HepG2 (cell line): ENCODE data around the gene BCL7A. TPM values are rescaled to one million over a fixed set of nuclear protein-coding genes. Genes with fewer than 3 reads are reported as not detected.

Experiments used
- HNRNPLL ChIP-seq: fragments of 200-400 bp; formaldehyde crosslinking; IDR thresholded peaks from 2 replicates; pipeline ENCODE4 v1.6.1; 2017; ENCODE audit warnings: mild to moderate bottlenecking, low read depth, low read length; ENCODE audit not compliant: poor library complexity, severe bottlenecking
- MAFF ChIP-seq: IDR thresholded peaks from 2 replicates; pipeline ENCODE4 v1.6.1; 2011; ENCODE audit warnings: low read depth, low read length, improper control_type of control experiment
- MXI1 ChIP-seq: IDR thresholded peaks from 3 replicates; pipeline ENCODE4 v1.6.1; 2012; ENCODE audit warnings: low read depth, low read length, inconsistent platforms, borderline replicate concordance
- NFYC ChIP-seq: IDR thresholded peaks from 2 replicates; pipeline ENCODE4 v1.6.1; 2016; ENCODE audit warnings: missing genetic modification reagents, missing compliant biosample characterization
- POLR2AphosphoS5 ChIP-seq: IDR thresholded peaks from 2 replicates; pipeline ENCODE4 v1.6.1; 2012; ENCODE audit warnings: low read depth, low read length
- RERE ChIP-seq: IDR thresholded peaks from 2 replicates; pipeline ENCODE4 v1.6.1; 2016; ENCODE audit warnings: low read depth, missing genetic modification reagents, missing compliant biosample characterization
- ZBTB2 ChIP-seq: sonication (generic); formaldehyde crosslinking; IDR thresholded peaks from 2 replicates; pipeline ENCODE4 v1.8.0; 2022; ENCODE audit warnings: low read depth, missing genetic modification reagents
- ZNF326 ChIP-seq: sonication (generic); formaldehyde crosslinking; IDR thresholded peaks from 2 replicates; pipeline ENCODE4 v1.4.0; 2020; ENCODE audit warnings: missing genetic modification reagents, borderline replicate concordance
- ZNF7 ChIP-seq: IDR thresholded peaks from 2 replicates; pipeline ENCODE4 v1.6.1; 2016; ENCODE audit warnings: missing biosample characterization, missing genetic modification reagents
- ZNF777 ChIP-seq: sonication (generic); formaldehyde crosslinking; IDR thresholded peaks from 2 replicates; pipeline ENCODE4 v1.4.0; 2020; ENCODE audit warnings: missing genetic modification reagents
- polyA plus RNA-seq, 8 experiments: library from polyadenylated mRNA; depleted of rRNA in 3 of 8; stranded (reverse) in 7 of 8; unstranded in 1 of 8; fragments of >200 nt; fragmentation: Illumina TruSeq in 4 of 8; extraction: Trizol in 4 of 8; gene quantifications; 2 replicates each; pipeline versions ENCODE4 v1.2.1 to v1.2.3, GENCODE V29; 2011 to 2016; ENCODE audit warnings: low read depth in 4 of 8, missing spikeins in 1 of 8, mixed read lengths in 1 of 8; ENCODE audit not compliant: insufficient read depth in 1 of 8
- total RNA-seq, 5 experiments: library from RNA; depleted of rRNA; stranded (reverse); fragments of >200 nt; fragmentation: Illumina TruSeq; extraction: Trizol; gene quantifications; 2 replicates each; pipeline ENCODE4 v1.2.3, GENCODE V29; 2016; ENCODE audit warnings: low read depth in 1 of 5
- TF ChIP-seq, protein P1 (sequence below): sonication (generic); formaldehyde crosslinking; conservative IDR thresholded peaks from 2 replicates; pipeline ENCODE4 v1.8.1; 2023; ENCODE audit warnings: missing genetic modification reagents
- TF ChIP-seq, protein P2 (sequence below): sonication (generic); formaldehyde crosslinking; IDR thresholded peaks from 2 replicates; pipeline ENCODE4 v1.4.0; 2020; ENCODE audit warnings: missing genetic modification reagents
- TF ChIP-seq, protein P3 (sequence below): sonication (generic); formaldehyde crosslinking; IDR thresholded peaks from 2 replicates; pipeline ENCODE4 v1.8.1; 2023; ENCODE audit warnings: mild to moderate bottlenecking, missing genetic modification reagents, borderline replicate concordance
- TF ChIP-seq, protein P4 (sequence below): sonication (generic); formaldehyde crosslinking; IDR thresholded peaks from 2 replicates; pipeline ENCODE4 v1.4.0; 2020; ENCODE audit warnings: low read depth, missing genetic modification reagents

BCL7A gene
- total and polyA plus RNA-seq, 2 of the 13 experiments (the other 11 are each of a cell fraction or from before 2014, with no cell fraction given), result 4.1 to 6.2 TPM

DNA sequence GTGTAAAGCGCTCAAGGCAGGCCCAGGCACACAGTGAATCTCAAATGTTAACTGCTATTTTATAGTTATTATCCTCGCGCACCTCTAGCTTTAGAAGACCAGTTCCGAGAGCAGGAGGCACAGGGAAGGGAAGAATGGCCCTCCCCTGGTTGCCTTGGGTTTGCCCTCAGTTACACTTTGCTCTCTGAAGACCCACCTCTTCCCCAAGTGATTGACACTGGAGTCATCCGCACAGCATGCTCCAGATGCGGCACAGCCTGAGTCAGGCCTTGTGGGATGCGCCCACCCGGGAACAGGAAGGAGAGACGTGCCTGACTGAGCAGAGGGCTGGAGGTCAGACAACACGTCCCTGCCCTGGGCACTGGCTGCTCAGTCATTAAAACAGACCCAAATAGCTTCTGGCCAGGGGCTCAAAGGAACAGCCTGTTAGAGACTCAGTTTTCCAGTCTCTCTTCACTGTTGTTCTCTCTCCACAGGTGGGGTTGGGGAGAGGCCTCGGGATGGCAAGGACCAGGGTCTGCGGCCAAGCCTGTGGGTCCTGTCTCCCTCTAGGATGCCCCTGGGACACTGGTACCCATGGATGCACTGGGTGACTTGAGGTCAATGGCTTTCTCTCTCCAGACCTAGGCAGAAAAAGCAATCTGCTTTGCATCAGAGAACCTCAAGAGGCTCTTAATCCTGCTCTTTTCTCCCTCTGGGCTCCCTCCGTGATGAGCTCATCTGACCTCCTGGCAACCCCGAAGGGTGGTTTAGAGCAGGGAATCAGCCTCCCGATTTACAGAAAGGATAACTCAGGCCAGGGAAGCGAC, 43.3 kb downstream of the BCL7A start (continued):
- TF ChIP-seq RERE (CRISPR knock-in tag) (no peak), MAFF (no peak), POLR2AphosphoS5 (peak; percentile 31; the same call in 1 of the 2 replicates), NFYC (CRISPR knock-in tag) (peak; percentile 78), ZNF7 (CRISPR knock-in tag) (no peak), HNRNPLL (no peak), ZNF326 (CRISPR knock-in tag) (no peak), MXI1 (peak; percentile 48; the same call in 1 of the 3 replicates), ZNF777 (CRISPR knock-in tag) (no peak), ZBTB2 (no peak)
- TF ChIP-seq, protein P1, sequence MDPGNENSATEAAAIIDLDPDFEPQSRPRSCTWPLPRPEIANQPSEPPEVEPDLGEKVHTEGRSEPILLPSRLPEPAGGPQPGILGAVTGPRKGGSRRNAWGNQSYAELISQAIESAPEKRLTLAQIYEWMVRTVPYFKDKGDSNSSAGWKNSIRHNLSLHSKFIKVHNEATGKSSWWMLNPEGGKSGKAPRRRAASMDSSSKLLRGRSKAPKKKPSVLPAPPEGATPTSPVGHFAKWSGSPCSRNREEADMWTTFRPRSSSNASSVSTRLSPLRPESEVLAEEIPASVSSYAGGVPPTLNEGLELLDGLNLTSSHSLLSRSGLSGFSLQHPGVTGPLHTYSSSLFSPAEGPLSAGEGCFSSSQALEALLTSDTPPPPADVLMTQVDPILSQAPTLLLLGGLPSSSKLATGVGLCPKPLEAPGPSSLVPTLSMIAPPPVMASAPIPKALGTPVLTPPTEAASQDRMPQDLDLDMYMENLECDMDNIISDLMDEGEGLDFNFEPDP, result no peak
- TF ChIP-seq, protein P2, sequence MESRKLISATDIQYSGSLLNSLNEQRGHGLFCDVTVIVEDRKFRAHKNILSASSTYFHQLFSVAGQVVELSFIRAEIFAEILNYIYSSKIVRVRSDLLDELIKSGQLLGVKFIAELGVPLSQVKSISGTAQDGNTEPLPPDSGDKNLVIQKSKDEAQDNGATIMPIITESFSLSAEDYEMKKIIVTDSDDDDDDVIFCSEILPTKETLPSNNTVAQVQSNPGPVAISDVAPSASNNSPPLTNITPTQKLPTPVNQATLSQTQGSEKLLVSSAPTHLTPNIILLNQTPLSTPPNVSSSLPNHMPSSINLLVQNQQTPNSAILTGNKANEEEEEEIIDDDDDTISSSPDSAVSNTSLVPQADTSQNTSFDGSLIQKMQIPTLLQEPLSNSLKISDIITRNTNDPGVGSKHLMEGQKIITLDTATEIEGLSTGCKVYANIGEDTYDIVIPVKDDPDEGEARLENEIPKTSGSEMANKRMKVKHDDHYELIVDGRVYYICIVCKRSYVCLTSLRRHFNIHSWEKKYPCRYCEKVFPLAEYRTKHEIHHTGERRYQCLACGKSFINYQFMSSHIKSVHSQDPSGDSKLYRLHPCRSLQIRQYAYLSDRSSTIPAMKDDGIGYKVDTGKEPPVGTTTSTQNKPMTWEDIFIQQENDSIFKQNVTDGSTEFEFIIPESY (CRISPR knock-in tag), result no peak
- TF ChIP-seq, protein P3, sequence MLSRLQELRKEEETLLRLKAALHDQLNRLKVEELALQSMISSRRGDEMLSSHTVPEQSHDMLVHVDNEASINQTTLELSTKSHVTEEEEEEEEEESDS (CRISPR knock-in tag), result no peak
- TF ChIP-seq, protein P4, sequence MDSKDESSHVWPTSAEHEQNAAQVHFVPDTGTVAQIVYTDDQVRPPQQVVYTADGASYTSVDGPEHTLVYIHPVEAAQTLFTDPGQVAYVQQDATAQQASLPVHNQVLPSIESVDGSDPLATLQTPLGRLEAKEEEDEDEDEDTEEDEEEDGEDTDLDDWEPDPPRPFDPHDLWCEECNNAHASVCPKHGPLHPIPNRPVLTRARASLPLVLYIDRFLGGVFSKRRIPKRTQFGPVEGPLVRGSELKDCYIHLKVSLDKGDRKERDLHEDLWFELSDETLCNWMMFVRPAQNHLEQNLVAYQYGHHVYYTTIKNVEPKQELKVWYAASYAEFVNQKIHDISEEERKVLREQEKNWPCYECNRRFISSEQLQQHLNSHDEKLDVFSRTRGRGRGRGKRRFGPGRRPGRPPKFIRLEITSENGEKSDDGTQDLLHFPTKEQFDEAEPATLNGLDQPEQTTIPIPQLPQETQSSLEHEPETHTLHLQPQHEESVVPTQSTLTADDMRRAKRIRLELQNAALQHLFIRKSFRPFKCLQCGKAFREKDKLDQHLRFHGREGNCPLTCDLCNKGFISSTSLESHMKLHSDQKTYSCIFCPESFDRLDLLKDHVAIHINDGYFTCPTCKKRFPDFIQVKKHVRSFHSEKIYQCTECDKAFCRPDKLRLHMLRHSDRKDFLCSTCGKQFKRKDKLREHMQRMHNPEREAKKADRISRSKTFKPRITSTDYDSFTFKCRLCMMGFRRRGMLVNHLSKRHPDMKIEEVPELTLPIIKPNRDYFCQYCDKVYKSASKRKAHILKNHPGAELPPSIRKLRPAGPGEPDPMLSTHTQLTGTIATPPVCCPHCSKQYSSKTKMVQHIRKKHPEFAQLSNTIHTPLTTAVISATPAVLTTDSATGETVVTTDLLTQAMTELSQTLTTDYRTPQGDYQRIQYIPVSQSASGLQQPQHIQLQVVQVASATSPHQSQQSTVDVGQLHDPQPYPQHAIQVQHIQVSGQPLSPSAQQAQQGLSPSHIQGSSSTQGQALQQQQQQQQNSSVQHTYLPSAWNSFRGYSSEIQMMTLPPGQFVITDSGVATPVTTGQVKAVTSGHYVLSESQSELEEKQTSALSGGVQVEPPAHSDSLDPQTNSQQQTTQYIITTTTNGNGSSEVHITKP (CRISPR knock-in tag), result peak; percentile 87
